ENCODE data around the gene INPPL1. TPM values are rescaled to one million over a fixed set of nuclear protein-coding genes. Genes with fewer than 3 reads are reported as not detected.

The INPPL1 gene
- total and polyA plus RNA-seq, 10 of the 15 experiments (the other 5 are each of a cell fraction or from before 2014, with no cell fraction given), result 0.47 to 116 (median 43.4) TPM

DNA sequence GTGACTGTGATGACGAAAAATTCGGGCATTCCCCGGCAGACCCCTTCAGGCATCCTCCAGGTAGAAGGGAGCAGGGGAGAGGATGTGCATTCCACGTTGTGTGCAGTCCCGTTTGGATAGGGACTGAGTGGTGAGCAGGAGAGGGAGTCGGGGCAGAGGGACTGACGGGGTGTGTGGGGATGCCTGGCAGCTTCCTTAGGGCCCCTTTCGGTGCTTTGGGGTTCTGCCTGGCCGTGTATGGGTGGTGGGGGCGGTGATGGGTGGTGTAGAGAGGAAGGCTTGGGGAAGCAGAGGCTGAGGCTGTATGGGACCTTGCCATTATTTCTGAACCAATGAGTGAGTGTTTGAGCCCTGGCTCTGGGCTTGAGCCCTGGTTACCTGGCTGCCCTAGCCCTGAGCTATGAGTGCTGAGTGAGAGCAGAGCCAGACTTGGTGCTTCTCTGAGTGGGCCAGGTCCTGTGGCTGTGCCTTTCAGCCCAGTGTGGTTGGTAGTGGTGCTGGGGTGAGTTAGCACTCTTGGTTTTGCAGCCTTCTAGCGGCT lies 914 bp downstream of the INPPL1 start:
- peak overlapping the region; percentile 98 for H3K4me2 ChIP-seq (ENCODE audit: control insufficient read depth, insufficient read depth)
- H3K9ac ChIP-seq (ENCODE audit: control insufficient read depth, insufficient read depth, low read length), result peak overlapping the region; percentile 89
- no peak for TF ChIP-seq SMAD5 (IDR thresholded peaks at IDR 0.05; ENCODE audit: low read depth)
- TF ChIP-seq, protein P1, sequence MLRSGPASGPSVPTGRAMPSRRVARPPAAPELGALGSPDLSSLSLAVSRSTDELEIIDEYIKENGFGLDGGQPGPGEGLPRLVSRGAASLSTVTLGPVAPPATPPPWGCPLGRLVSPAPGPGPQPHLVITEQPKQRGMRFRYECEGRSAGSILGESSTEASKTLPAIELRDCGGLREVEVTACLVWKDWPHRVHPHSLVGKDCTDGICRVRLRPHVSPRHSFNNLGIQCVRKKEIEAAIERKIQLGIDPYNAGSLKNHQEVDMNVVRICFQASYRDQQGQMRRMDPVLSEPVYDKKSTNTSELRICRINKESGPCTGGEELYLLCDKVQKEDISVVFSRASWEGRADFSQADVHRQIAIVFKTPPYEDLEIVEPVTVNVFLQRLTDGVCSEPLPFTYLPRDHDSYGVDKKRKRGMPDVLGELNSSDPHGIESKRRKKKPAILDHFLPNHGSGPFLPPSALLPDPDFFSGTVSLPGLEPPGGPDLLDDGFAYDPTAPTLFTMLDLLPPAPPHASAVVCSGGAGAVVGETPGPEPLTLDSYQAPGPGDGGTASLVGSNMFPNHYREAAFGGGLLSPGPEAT (IDR thresholded peaks at IDR 0.05; ENCODE audit: low read depth), result 0 out of 2 replicates have a peak, but pooled peaks have one; percentile 20
- TF ChIP-seq EGR1 (IDR thresholded peaks at IDR 0.05; ENCODE audit: borderline replicate concordance in 1 of 2, low read depth in 2 of 2, low read length in 2 of 2), result 0 out of 3 replicates have a peak, but pooled peaks of 1 of the 2 experiments have one; percentile 35
- TF ChIP-seq HDGF (IDR thresholded peaks at IDR 0.05), result peak; percentile 69; the same call in 1 of the 2 replicates
- TF ChIP-seq, protein P2, sequence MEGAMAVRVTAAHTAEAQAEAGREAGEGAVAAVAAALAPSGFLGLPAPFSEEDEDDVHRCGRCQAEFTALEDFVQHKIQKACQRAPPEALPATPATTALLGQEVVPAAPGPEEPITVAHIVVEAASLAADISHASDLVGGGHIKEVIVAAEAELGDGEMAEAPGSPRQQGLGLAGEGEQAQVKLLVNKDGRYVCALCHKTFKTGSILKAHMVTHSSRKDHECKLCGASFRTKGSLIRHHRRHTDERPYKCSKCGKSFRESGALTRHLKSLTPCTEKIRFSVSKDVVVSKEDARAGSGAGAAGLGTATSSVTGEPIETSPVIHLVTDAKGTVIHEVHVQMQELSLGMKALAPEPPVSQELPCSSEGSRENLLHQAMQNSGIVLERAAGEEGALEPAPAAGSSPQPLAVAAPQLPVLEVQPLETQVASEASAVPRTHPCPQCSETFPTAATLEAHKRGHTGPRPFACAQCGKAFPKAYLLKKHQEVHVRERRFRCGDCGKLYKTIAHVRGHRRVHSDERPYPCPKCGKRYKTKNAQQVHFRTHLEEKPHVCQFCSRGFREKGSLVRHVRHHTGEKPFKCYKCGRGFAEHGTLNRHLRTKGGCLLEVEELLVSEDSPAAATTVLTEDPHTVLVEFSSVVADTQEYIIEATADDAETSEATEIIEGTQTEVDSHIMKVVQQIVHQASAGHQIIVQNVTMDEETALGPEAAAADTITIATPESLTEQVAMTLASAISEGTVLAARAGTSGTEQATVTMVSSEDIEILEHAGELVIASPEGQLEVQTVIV (IDR thresholded peaks at IDR 0.05; ENCODE audit: borderline replicate concordance, partially characterized antibody), result no peak
- TF ChIP-seq NR2C2 (IDR thresholded peaks at IDR 0.05; ENCODE audit: borderline replicate concordance, control insufficient read depth, insufficient read length, low read depth), result no peak
- TF ChIP-seq POLR2AphosphoS5 (IDR thresholded peaks at IDR 0.05; ENCODE audit: low read length), result peak; percentile 35; the same call in 1 of the 2 replicates
- TF ChIP-seq EED (IDR thresholded peaks at IDR 0.05; ENCODE audit: low read depth), result 0 out of 2 replicates have a peak, but pooled peaks have one; percentile 17
- no peak for TF ChIP-seq NRF1 (conservative IDR thresholded peaks at IDR 0.05; ENCODE audit: low read depth, low read length)
- 0 out of 2 replicates have a peak, but pooled peaks have one; percentile 28 for TF ChIP-seq NBN (IDR thresholded peaks at IDR 0.05)
- TF ChIP-seq BCL11A (IDR thresholded peaks at IDR 0.05; ENCODE audit: low read depth, low read length), result no peak
- TF ChIP-seq ESRRA (IDR thresholded peaks at IDR 0.05; ENCODE audit: low read length), result no peak
- TF ChIP-seq POLR2A (IDR thresholded peaks at IDR 0.05; ENCODE audit: low read depth, low read length), result peak; percentile 56; the same call in 1 of the 2 replicates
- 0 out of 2 replicates have a peak, but pooled peaks have one; percentile 10 for TF ChIP-seq RUNX3 (IDR thresholded peaks at IDR 0.05; ENCODE audit: low read length)
- TF ChIP-seq KLF5 (IDR thresholded peaks at IDR 0.05; ENCODE audit: partially characterized antibody), result no peak
- TF ChIP-seq, protein P3, sequence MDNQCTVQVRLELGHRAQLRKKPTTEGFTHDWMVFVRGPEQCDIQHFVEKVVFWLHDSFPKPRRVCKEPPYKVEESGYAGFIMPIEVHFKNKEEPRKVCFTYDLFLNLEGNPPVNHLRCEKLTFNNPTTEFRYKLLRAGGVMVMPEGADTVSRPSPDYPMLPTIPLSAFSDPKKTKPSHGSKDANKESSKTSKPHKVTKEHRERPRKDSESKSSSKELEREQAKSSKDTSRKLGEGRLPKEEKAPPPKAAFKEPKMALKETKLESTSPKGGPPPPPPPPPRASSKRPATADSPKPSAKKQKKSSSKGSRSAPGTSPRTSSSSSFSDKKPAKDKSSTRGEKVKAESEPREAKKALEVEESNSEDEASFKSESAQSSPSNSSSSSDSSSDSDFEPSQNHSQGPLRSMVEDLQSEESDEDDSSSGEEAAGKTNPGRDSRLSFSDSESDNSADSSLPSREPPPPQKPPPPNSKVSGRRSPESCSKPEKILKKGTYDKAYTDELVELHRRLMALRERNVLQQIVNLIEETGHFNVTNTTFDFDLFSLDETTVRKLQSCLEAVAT (IDR thresholded peaks at IDR 0.05), result no peak
- CTCF ChIA-PET, result interaction anchor here (1.0 to 2.3 kb wide), 6 partner anchors 13 to 205 kb away, joined by 3 to 14 read pairs (median 4); no protein-coding TSS in a partner anchor
- POLR2A ChIA-PET, result interaction anchor here (1.9 kb wide), 1 partner anchor 297 kb away, joined by 9 read pairs; the partner anchor contains the start of genes RNF121 and XNDC1N
- SMC1A ChIA-PET (ENCODE audit: uncharacterized antibody, unreplicated experiment), result interaction anchor here (0.5 to 1.6 kb wide), 3 partner anchors 11 to 1771 kb away, joined by 3 to 6 read pairs (median 3); no protein-coding TSS in a partner anchor
- no peaks in the 10 kb centered on the region for H3K27me3 ChIP-seq (replicated peaks in 1 of 2; ENCODE audit: control insufficient read depth in 2 of 2, insufficient read depth in 2 of 2, low read length in 1 of 2)
- H4K20me1 ChIP-seq (ENCODE audit: control insufficient read depth, insufficient read depth), result no peaks in the 10 kb centered on the region; the same call in 1 of the 2 replicates
- no peak for DNase-seq (ENCODE audit: low read depth, low spot score)
- peaks cover 26% of the 10 kb centered on the region for H3K79me2 ChIP-seq (ENCODE audit: control insufficient read depth, insufficient read depth, low read length)
- H3K4me3 ChIP-seq, result peak overlapping the region; percentile 99
- 1% methylated on average over 11 of the region's 11 CpGs for WGBS (ENCODE audit: insufficient coverage, insufficient replicate concordance, low lambda C conversion rate, missing lambda C conversion rate)
- intact Hi-C loops (cut with micrococcal nuclease; ENCODE audit: unreplicated experiment) (no loop called here), in situ Hi-C loops (cut with MboI) (no loop called here)
- H3K4me1 ChIP-seq (ENCODE audit: control insufficient read depth, insufficient read depth, low read length), result peaks cover 23% of the 10 kb centered on the region
- H3K27ac ChIP-seq (ENCODE audit: control insufficient read depth, insufficient read depth), result peak overlapping the region; percentile 63
- H3K36me3 ChIP-seq (ENCODE audit: control insufficient read depth in 2 of 2, insufficient read depth in 2 of 2, low read length in 1 of 2), result peaks cover 8 to 18% of the 10 kb centered on the region in 2 experiments; a peak in 3 of 4 replicates
- peak; percentile 8 for ATAC-seq
- peak; percentile 65 for FAIRE-seq
- RAD21 ChIA-PET (ENCODE audit: unreplicated experiment), result interaction anchor here (1.8 to 2.3 kb wide), 2 partner anchors 12 to 206 kb away, joined by 5 read pairs; no protein-coding TSS in a partner anchor
- no TSS peak for BruUV-seq (replicated peaks)
- peak overlapping the region; percentile 45 for H2AFZ ChIP-seq (ENCODE audit: control insufficient read depth, low read depth, low read length)
- no peaks in the 10 kb centered on the region for H3K9me3 ChIP-seq (replicated peaks; ENCODE audit: control insufficient read depth, insufficient read depth, low read length)
